ENCODE results near the gene ABCB1. TPM values are rescaled to one million over a fixed set of nuclear protein-coding genes. Genes with fewer than 3 reads are reported as not detected.
A peak's percentile ranks its signal among the peaks of the same experiment; 100 is the strongest.

Gene ABCB1
- total RNA-seq = 1.9 and 2.0 TPM in 2 replicates

GRCh38 chr7:87600130-87601124 is at the start of gene ABCB1:
TSS of gene ABCB1 (minus strand) at chr7:87600884. CDS start at chr7:87600184, 700 bp downstream.
- Mint-ChIP-seq H3K27me3 (ENCODE audit: low read depth) (peaks cover 42% of the 10 kb centered on the region), H3K27ac (peak within 1 kb of the TSS; percentile 21), H3K36me3 (ENCODE audit: low read depth) (no peaks in the 10 kb centered on the region), H3K9me3 (no peaks in the 10 kb centered on the region), H3K4me3 (ENCODE audit: low read depth) (peak within 1 kb of the TSS; percentile 68), H3K4me1 (ENCODE audit: low read depth) (peaks cover 26% of the 10 kb centered on the region)
- intact Hi-C loops (cut with micrococcal nuclease) = no loop called here
- peak; percentile 25 for DNase-seq (ENCODE audit: low spot score)

GRCh38 chr7:87648316-87648715 is 47.6 kb upstream of the ABCB1 start:
- intact Hi-C loops (cut with micrococcal nuclease) = no loop called here
- Mint-ChIP-seq H3K4me1 (ENCODE audit: low read depth) (no peaks in the 10 kb centered on the region), H3K27ac (no peak overlapping the region), H3K36me3 (ENCODE audit: low read depth) (no peaks in the 10 kb centered on the region), H3K9me3 (no peaks in the 10 kb centered on the region), H3K27me3 (ENCODE audit: low read depth) (no peaks in the 10 kb centered on the region), H3K4me3 (ENCODE audit: low read depth) (no peak overlapping the region)
- DNase-seq (ENCODE audit: low spot score) = no peak

- no peak overlapping the region for H3K4me3 Mint-ChIP-seq (ENCODE audit: low read depth)
Observed at GRCh38 chr7:87645446-87645845, 44.8 kb upstream of the ABCB1 start.

GRCh38 chr7:87635921-87636320 is 35.2 kb upstream of the ABCB1 start:
- H3K27ac Mint-ChIP-seq = no peak overlapping the region

More at GRCh38 chr7:87645446-87645845, 44.8 kb upstream of the ABCB1 start:
- H3K36me3 Mint-ChIP-seq (ENCODE audit: low read depth) = no peaks in the 10 kb centered on the region
- no peaks in the 10 kb centered on the region for H3K4me1 Mint-ChIP-seq (ENCODE audit: low read depth)
- H3K27me3 Mint-ChIP-seq (ENCODE audit: low read depth) = no peaks in the 10 kb centered on the region
- no peak for DNase-seq (ENCODE audit: low spot score)
- intact Hi-C loops (cut with micrococcal nuclease) = no loop called here
- no peaks in the 10 kb centered on the region for H3K9me3 Mint-ChIP-seq
- no peak overlapping the region for H3K27ac Mint-ChIP-seq

GRCh38 chr7:87628780-87629569 is 28.3 kb upstream of the ABCB1 start:
- H3K4me1 Mint-ChIP-seq (ENCODE audit: low read depth) = peaks cover 8% of the 10 kb centered on the region
- H3K27me3 Mint-ChIP-seq (ENCODE audit: low read depth) = peaks cover 21% of the 10 kb centered on the region
- intact Hi-C loops (cut with micrococcal nuclease) = loop anchor here (1.0 to 10.0 kb wide), 8 partner anchors 30 to 476 kb away; partner anchors contain the start of genes ABCB4, ADAM22, CROT and DBF4
- no peak overlapping the region for H3K27ac Mint-ChIP-seq
- DNase-seq (ENCODE audit: low spot score) = no peak
- H3K4me3 Mint-ChIP-seq (ENCODE audit: low read depth) = peak overlapping the region; percentile 60
- H3K9me3 Mint-ChIP-seq = no peaks in the 10 kb centered on the region
- no peaks in the 10 kb centered on the region for H3K36me3 Mint-ChIP-seq (ENCODE audit: low read depth)

More at GRCh38 chr7:87635921-87636320, 35.2 kb upstream of the ABCB1 start:
- no peak overlapping the region for H3K4me3 Mint-ChIP-seq (ENCODE audit: low read depth)
- intact Hi-C loops (cut with micrococcal nuclease) = no loop called here
- H3K36me3 Mint-ChIP-seq (ENCODE audit: low read depth) = no peaks in the 10 kb centered on the region
- H3K4me1 Mint-ChIP-seq (ENCODE audit: low read depth) = no peaks in the 10 kb centered on the region
- peaks cover 7% of the 10 kb centered on the region for H3K9me3 Mint-ChIP-seq
- peaks cover 8% of the 10 kb centered on the region for H3K27me3 Mint-ChIP-seq (ENCODE audit: low read depth)
- no peak for DNase-seq (ENCODE audit: low spot score)

- Mint-ChIP-seq H3K36me3 (ENCODE audit: low read depth) (no peaks in the 10 kb centered on the region), H3K9me3 (no peaks in the 10 kb centered on the region), H3K4me3 (ENCODE audit: low read depth) (peak overlapping the region; percentile 66), H3K27me3 (ENCODE audit: low read depth) (peaks cover 17% of the 10 kb centered on the region), H3K4me1 (ENCODE audit: low read depth) (peaks cover 8% of the 10 kb centered on the region), H3K27ac (no peak overlapping the region)
- intact Hi-C loops (cut with micrococcal nuclease) = loop anchor here (5.0 to 10.0 kb wide), 5 partner anchors 153 to 477 kb away; partner anchors contain the start of genes ABCB4, ADAM22, DMTF1 and TMEM243
- DNase-seq (ENCODE audit: low spot score) = peak; percentile 11
Observed at GRCh38 chr7:87627634-87627994, 26.9 kb upstream of the ABCB1 start.

- intact Hi-C loops (cut with micrococcal nuclease) = loop anchor here (5.0 to 10.0 kb wide), 5 partner anchors 150 to 480 kb away; partner anchors contain the start of genes ABCB4, ADAM22, DMTF1 and TMEM243
- Mint-ChIP-seq H3K27ac (no peak overlapping the region), H3K27me3 (ENCODE audit: low read depth) (peaks cover 15% of the 10 kb centered on the region), H3K4me1 (ENCODE audit: low read depth) (peaks cover 8% of the 10 kb centered on the region), H3K4me3 (ENCODE audit: low read depth) (no peak overlapping the region), H3K9me3 (no peaks in the 10 kb centered on the region), H3K36me3 (ENCODE audit: low read depth) (no peaks in the 10 kb centered on the region)
- no peak for DNase-seq (ENCODE audit: low spot score)
Observed at GRCh38 chr7:87625101-87625500, 24.4 kb upstream of the ABCB1 start.

GRCh38 chr7:87624628-87625027 is 23.9 kb upstream of the ABCB1 start:
- Mint-ChIP-seq H3K4me1 (ENCODE audit: low read depth) (peaks cover 8% of the 10 kb centered on the region), H3K27ac (no peak overlapping the region), H3K9me3 (no peaks in the 10 kb centered on the region), H3K36me3 (ENCODE audit: low read depth) (no peaks in the 10 kb centered on the region), H3K27me3 (ENCODE audit: low read depth) (peaks cover 12% of the 10 kb centered on the region), H3K4me3 (ENCODE audit: low read depth) (no peak overlapping the region)
- no peak for DNase-seq (ENCODE audit: low spot score)
- intact Hi-C loops (cut with micrococcal nuclease) = loop anchor here (5.0 to 10.0 kb wide), 5 partner anchors 150 to 480 kb away; partner anchors contain the start of genes ABCB4, ADAM22, DMTF1 and TMEM243

- Mint-ChIP-seq H3K27ac (no peak overlapping the region), H3K27me3 (ENCODE audit: low read depth) (peaks cover 26% of the 10 kb centered on the region), H3K4me3 (ENCODE audit: low read depth) (no peak overlapping the region), H3K4me1 (ENCODE audit: low read depth) (no peaks in the 10 kb centered on the region), H3K9me3 (no peaks in the 10 kb centered on the region), H3K36me3 (ENCODE audit: low read depth) (no peaks in the 10 kb centered on the region)
- no peak for DNase-seq (ENCODE audit: low spot score)
- intact Hi-C loops (cut with micrococcal nuclease) = no loop called here
Observed at GRCh38 chr7:87615197-87615596, 14.5 kb upstream of the ABCB1 start.

- Mint-ChIP-seq H3K27ac (no peak overlapping the region), H3K27me3 (ENCODE audit: low read depth) (peaks cover 33% of the 10 kb centered on the region), H3K4me3 (ENCODE audit: low read depth) (no peak overlapping the region), H3K9me3 (no peaks in the 10 kb centered on the region), H3K4me1 (ENCODE audit: low read depth) (no peaks in the 10 kb centered on the region), H3K36me3 (ENCODE audit: low read depth) (no peaks in the 10 kb centered on the region)
- intact Hi-C loops (cut with micrococcal nuclease) = no loop called here
- DNase-seq (ENCODE audit: low spot score) = no peak
Observed at GRCh38 chr7:87609916-87610315, 9.2 kb upstream of the ABCB1 start.

- Mint-ChIP-seq H3K4me1 (ENCODE audit: low read depth) (no peaks in the 10 kb centered on the region), H3K27ac (no peak overlapping the region), H3K27me3 (ENCODE audit: low read depth) (peaks cover 39% of the 10 kb centered on the region), H3K36me3 (ENCODE audit: low read depth) (no peaks in the 10 kb centered on the region), H3K4me3 (ENCODE audit: low read depth) (no peak overlapping the region), H3K9me3 (no peaks in the 10 kb centered on the region)
- no peak for DNase-seq (ENCODE audit: low spot score)
- intact Hi-C loops (cut with micrococcal nuclease) = no loop called here
Observed at GRCh38 chr7:87608431-87608830, 7.7 kb upstream of the ABCB1 start.

- Mint-ChIP-seq H3K36me3 (ENCODE audit: low read depth) (no peaks in the 10 kb centered on the region), H3K4me3 (ENCODE audit: low read depth) (no peak overlapping the region), H3K27ac (no peak overlapping the region), H3K9me3 (no peaks in the 10 kb centered on the region), H3K27me3 (ENCODE audit: low read depth) (peaks cover 49% of the 10 kb centered on the region), H3K4me1 (ENCODE audit: low read depth) (peaks cover 18% of the 10 kb centered on the region)
- intact Hi-C loops (cut with micrococcal nuclease) = no loop called here
- DNase-seq (ENCODE audit: low spot score) = no peak
Observed at GRCh38 chr7:87604264-87604663, 3.6 kb upstream of the ABCB1 start.

Data from activated T-helper 2 cell treated with anti-CD3 and anti-CD28 coated beads, Interferon-gamma antibody, Interleukin-2, Interleukin-4, amounts not matched to agents 10 μg/mL and 5 μg/mL and 100 μg/mL, durations not matched to agents 14 hours and 24 hours and 36 hours (primary cell).